K562 (cell line): ENCODE measurements around the gene LRMDA. TPM values are rescaled to one million over a fixed set of nuclear protein-coding genes. Genes with fewer than 3 reads are reported as not detected.

Source experiments
- ATAC-seq: fragments of 200-7000 bp; cut with Tn5 transposase; 3 replicates; pipeline ENCODE4 v1.9.1; 2020; ENCODE audit warnings: moderate library complexity
- BruUV-seq: library from RNA; stranded (reverse); fragments of 400-500 nt; replicated peaks from 2 replicates; lab custom pipeline; 2021; lab: Mats Ljungman, UMichigan
- CTCF ChIA-PET: fragments of 300-600 bp; formaldehyde crosslinking; extraction: SDS; loops from one replicate; lab custom pipeline; 2021; ENCODE audit warnings: low intra/inter-chr PET ratio; lab: Yijun Ruan, JAX
- POLR2A ChIA-PET: fragments of 300-600, 350-650 bp; sonication (Branson Sonifier 250); formaldehyde crosslinking; extraction: SDS; loops from one replicate; lab custom pipeline; 2021; ENCODE audit warnings: antibody characterized with exemption, inconsistent platforms; lab: Yijun Ruan, JAX
- DNase-seq, 4 experiments: peaks; one replicate each; pipeline versions ENCODE4 v3.0.0 to v3.0.0-alpha.2; 2011 to 2018; ENCODE audit warnings: low spot score in 3 of 4, mixed read lengths in 3 of 4; ENCODE audit errors: extremely low read depth in 1 of 4
- FAIRE-seq: peaks from 2 replicates; lab custom pipeline; 2011; peaks lifted over from hg19 to GRCh38; lab: Jason Lieb, UNC
- H2AFZ ChIP-seq: 2 replicates; pipeline ENCODE4 v1.6.0; 2011; ENCODE audit warnings: low read depth, low read length, control low read depth, inconsistent platforms
- H3K27ac ChIP-seq: fragments of 200-600 bp; 3 replicates; pipeline ENCODE4 v1.8.0; 2011; ENCODE audit warnings: low read depth, mild to moderate bottlenecking, control low read depth, inconsistent platforms, low read length, moderate library complexity, mixed read lengths; ENCODE audit errors: extremely low read depth
- H3K27me3 ChIP-seq, 2 experiments: fragments of 300-600 bp in 1 of 2; 2 replicates in 1 of 2; 3 replicates in 1 of 2; pipeline versions ENCODE4 v1.6.0 to v1.8.0; 2011; ENCODE audit warnings: inconsistent platforms in 2 of 2, low read length in 2 of 2, mild to moderate bottlenecking in 1 of 2, mixed read lengths in 1 of 2, moderate library complexity in 1 of 2; ENCODE audit not compliant: control insufficient read depth in 2 of 2, insufficient read depth in 2 of 2
- H3K36me3 ChIP-seq: fragments of 300-600 bp; 3 replicates; pipeline ENCODE4 v1.8.0; 2011; ENCODE audit warnings: mild to moderate bottlenecking, low read length, inconsistent platforms; ENCODE audit not compliant: control insufficient read depth, insufficient read depth
- H3K4me1 ChIP-seq, 2 experiments: fragments of 200-600 bp in 1 of 2; replicated peaks in 1 of 2; 2 replicates in 1 of 2; 3 replicates in 1 of 2; pipeline versions ENCODE4 v1.5.1 to v1.8.0; 2011; ENCODE audit warnings: inconsistent platforms in 2 of 2, low read length in 2 of 2, mild to moderate bottlenecking in 1 of 2, mixed read lengths in 1 of 2, moderate library complexity in 1 of 2; ENCODE audit not compliant: control insufficient read depth in 2 of 2, insufficient read depth in 2 of 2
- H3K4me2 ChIP-seq: 2 replicates; pipeline ENCODE4 v1.6.1; 2011; ENCODE audit warnings: low read length, control low read depth, inconsistent platforms, mixed read lengths; ENCODE audit not compliant: insufficient read depth
- H3K4me3 ChIP-seq: fragments of 200-600 bp; sonication (generic), shearing (Covaris generic); 2 replicates; pipeline ENCODE4 v1.5.1; 2016; ENCODE audit warnings: control low read depth, inconsistent platforms
- H3K79me2 ChIP-seq: fragments of 200-600 bp; 3 replicates; pipeline ENCODE4 v1.8.0; 2011; ENCODE audit warnings: low read length, inconsistent platforms; ENCODE audit not compliant: control insufficient read depth, insufficient read depth
- H3K9ac ChIP-seq, 2 experiments: 2 replicates each; pipeline versions ENCODE4 v1.6.0 to v1.6.1; 2011; ENCODE audit warnings: low read depth in 2 of 2, low read length in 2 of 2, control low read depth in 1 of 2, inconsistent platforms in 1 of 2, mild to moderate bottlenecking in 1 of 2, mixed read lengths in 1 of 2; ENCODE audit not compliant: insufficient read depth in 1 of 2
- H3K9me1 ChIP-seq: one replicate; pipeline ENCODE4 v1.6.0; 2011; ENCODE audit warnings: inconsistent platforms, mild to moderate bottlenecking, low read length, moderate library complexity; ENCODE audit not compliant: control insufficient read depth, insufficient read depth
- H3K9me3 ChIP-seq: replicated peaks from 2 replicates; pipeline ENCODE4 v1.5.1; 2011; ENCODE audit warnings: low read depth, low read length, inconsistent platforms; ENCODE audit not compliant: control insufficient read depth, insufficient read depth
- H4K20me1 ChIP-seq: replicated peaks from 2 replicates; pipeline ENCODE4 v1.6.1; 2011; ENCODE audit warnings: low read length, inconsistent platforms, mixed read lengths; ENCODE audit not compliant: control insufficient read depth, insufficient read depth
- CEBPG ChIP-seq, 3 experiments: fragments of 200-800 bp in 1 of 3; sonication (Bioruptor generic) in 1 of 3; sonication (generic) in 1 of 3; formaldehyde crosslinking in 1 of 3; IDR thresholded peaks in 2 of 3; conservative IDR thresholded peaks in 1 of 3; 2 replicates each; pipeline versions ENCODE4 v1.6.1 to v1.8.0; 2016 to 2022; ENCODE audit warnings: missing compliant biosample characterization in 2 of 3, missing genetic modification characterization in 2 of 3, mild to moderate bottlenecking in 1 of 3, missing genetic modification reagents in 1 of 3
- CHD2 ChIP-seq: IDR thresholded peaks from 2 replicates; pipeline ENCODE4 v1.6.1; 2011; ENCODE audit warnings: low read depth, low read length
- MGA ChIP-seq: fragments of 450-650 bp; IDR thresholded peaks from 2 replicates; pipeline ENCODE4 v1.6.1; 2016; ENCODE audit warnings: mild to moderate bottlenecking, moderate library complexity
- NR0B1 ChIP-seq: fragments of 450-650 bp; IDR thresholded peaks from one replicate; pipeline ENCODE4 v1.6.1; 2018; ENCODE audit warnings: mild to moderate bottlenecking, moderate library complexity; ENCODE audit not compliant: partially characterized antibody
- RAD21 ChIP-seq, 2 experiments: fragments of 250-450 bp in 1 of 2; fragments of 450-650 bp in 1 of 2; sonication (Bioruptor Pico) in 1 of 2; formaldehyde crosslinking in 1 of 2; IDR thresholded peaks in 1 of 2; conservative IDR thresholded peaks in 1 of 2; 2 replicates each; pipeline versions ENCODE4 v1.4.0 to v1.8.0; 2020 to 2022; ENCODE audit warnings: mild to moderate bottlenecking in 2 of 2, moderate library complexity in 1 of 2
- SAFB ChIP-seq: fragments of 200-400 bp; formaldehyde crosslinking; IDR thresholded peaks from 2 replicates; pipeline ENCODE4 v1.6.1; 2017; ENCODE audit warnings: low read depth, low read length, borderline replicate concordance
- WGBS: fragments of 100-300 bp; shearing (Covaris generic); methylation state at CpG from one replicate; pipeline ENCODE4 v1.1.6; 2016; ENCODE audit warnings: low coverage, mixed read lengths; ENCODE audit not compliant: insufficient coverage; ENCODE audit errors: missing lambda C conversion rate; 5-methylcytosine and 5-hydroxymethylcytosine counted together
- in situ Hi-C: fragments of 300-500 bp; cut with MboI; formaldehyde crosslinking; loops from 4 replicates; pipeline ENCODE4 v1.15.0; 2018; ENCODE audit warnings: inconsistent platforms, mixed read lengths
- intact Hi-C: fragments of 100-400 bp; cut with micrococcal nuclease; formaldehyde crosslinking; loops from 2 replicates; pipeline ENCODE4 v1.14.2; 2022
- polyA plus RNA-seq, 8 experiments: library from polyadenylated mRNA; depleted of rRNA in 4 of 8; stranded (reverse) in 5 of 8; unstranded in 3 of 8; fragments of >200 nt; fragmentation: Nextera tagmentation in 2 of 8; fragmentation: Illumina TruSeq in 1 of 8; extraction: Ambion mirVana in 2 of 8; extraction: Trizol in 1 of 8; gene quantifications; 2 replicates each; pipeline versions ENCODE4 v1.2.1 to v1.2.3, GENCODE V29; 2011 to 2014; ENCODE audit warnings: inconsistent platforms in 1 of 8, missing spikeins in 1 of 8
- total RNA-seq, 7 experiments: library from RNA; depleted of rRNA in 6 of 7; stranded (reverse); fragments of >200 nt in 6 of 7; fragmentation: Illumina TruSeq in 2 of 7; extraction: Trizol in 2 of 7; gene quantifications; 2 replicates each; pipeline versions ENCODE4 v1.2.1 to v1.2.3, GENCODE V29; 2011 to 2021; ENCODE audit warnings: low replicate concordance in 1 of 7

Gene LRMDA
- total and polyA plus RNA-seq, 9 of the 15 experiments (the other 6 are each of a cell fraction or from before 2014, with no cell fraction given): 0.25 TPM; not detected in 8

- no TSS peak for BruUV-seq
- POLR2A ChIA-PET: interaction anchor here (0.6 to 0.7 kb wide), 2 partner anchors 15 to 304 kb away, joined by 3 read pairs; no protein-coding TSS in a partner anchor
- FAIRE-seq: peak; percentile 44
- Histone ChIP-seq H3K9me3 (no peaks in the 10 kb centered on the region), H3K9me1 (no peaks in the 10 kb centered on the region), H3K9ac (no peak overlapping the region), H3K4me2 (no peak overlapping the region), H3K4me1 (no peaks in the 10 kb centered on the region), H3K27ac (no peak overlapping the region), H3K79me2 (no peaks in the 10 kb centered on the region), H2AFZ (no peak overlapping the region), H3K36me3 (no peaks in the 10 kb centered on the region), H3K4me3 (no peak overlapping the region), H4K20me1 (no peaks in the 10 kb centered on the region), H3K27me3 (peaks cover 0 to 4% of the 10 kb centered on the region in 2 experiments; a peak in 1 of 5 replicates)
- peak in 3 of 4 experiments; percentile 18 to 51 (median 35) for DNase-seq
- peak; percentile 94 for ATAC-seq
- CTCF ChIA-PET: interaction anchor here (0.7 kb wide), 1 partner anchor 526 kb away, joined by 3 read pairs; no protein-coding TSS in a partner anchor
- in situ Hi-C loops: no loop called here
- WGBS: 0% methylated on average over 4 of the region's 4 CpGs
- intact Hi-C loops: loop anchor here (10.0 kb wide), 1 partner anchor 522 kb away; the partner anchor contains the start of gene ZNF503
- TF ChIP-seq CEBPG (CRISPR knock-in tag; IDR thresholded peaks at IDR 0.05) (no peak), CEBPG (tag; conservative IDR thresholded peaks at IDR 0.05 in 1 of 2, IDR thresholded peaks at IDR 0.05 in 1 of 2) (peak in 1 of 2 experiments; percentile 34; a peak in 1 of 4 replicates), RAD21 (CRISPR knock-in tag; conservative IDR thresholded peaks at IDR 0.05 in 1 of 2, IDR thresholded peaks at IDR 0.05 in 1 of 2) (peak; percentile 59 to 67), SAFB (no peak), MGA (no peak), CHD2 (no peak), NR0B1 (no peak)
These were observed 495.3 kb downstream of the LRMDA start for GRCh38 chr10:75926763-75927162.
